Cardiac fibroblast (primary cell): ENCODE data around the gene TRABD2A.

Experiments
- DNase-seq, 2 donors: peaks; one replicate each; pipeline versions ENCODE4 v3.0.0 to v3.0.0-alpha.2; 2010; ENCODE audit warnings: low read depth in 2 of 2
- H3K4me3 ChIP-seq, 2 donors: replicated peaks in 1 of 2; 1 replicate in 1 of 2; 2 replicates in 1 of 2; pipeline ENCODE4 v1.5.1; 2011; ENCODE audit warnings: low read depth in 2 of 2, low read length in 2 of 2, mild to moderate bottlenecking in 2 of 2, moderate library complexity in 1 of 2
- TF ChIP-seq, protein P1 (sequence below): IDR thresholded peaks from one replicate; pipeline ENCODE4 v1.5.1; 2011; ENCODE audit warnings: low read depth, mild to moderate bottlenecking, low read length, inconsistent platforms

TRABD2A gene

DNA sequence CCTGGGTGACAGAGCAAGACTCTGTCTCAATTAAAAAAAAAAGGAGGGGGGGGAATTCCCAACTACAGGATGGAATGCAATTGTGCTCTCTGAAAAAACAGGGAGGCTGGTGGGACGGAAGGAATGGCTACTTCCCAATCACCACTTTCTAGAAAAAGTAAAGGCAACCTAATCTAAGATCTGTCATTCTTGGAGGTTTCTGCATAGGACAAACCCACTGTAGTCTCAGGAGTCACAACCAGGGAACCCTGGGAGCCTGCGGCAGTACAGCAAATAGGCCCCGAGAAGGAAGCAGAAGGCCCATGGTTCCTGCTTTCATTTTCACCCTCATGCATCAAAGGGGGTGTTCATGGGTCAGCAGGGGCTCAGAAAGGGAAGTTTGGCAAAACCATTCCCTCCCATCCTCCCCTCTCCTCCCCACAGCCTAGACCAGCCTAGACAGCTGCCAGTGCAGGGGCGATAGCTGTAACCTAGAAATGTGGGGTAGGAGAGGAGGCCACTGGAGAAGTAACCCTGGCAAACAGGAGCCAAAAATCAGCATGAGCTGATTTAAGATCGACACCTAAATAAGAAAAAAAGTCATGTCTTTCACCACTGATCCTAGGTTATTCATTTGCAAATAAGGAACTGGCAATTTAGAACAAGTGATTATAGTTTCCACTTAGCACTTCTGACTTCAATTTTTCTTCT, 48.0 kb downstream of the TRABD2A start:
- DNase-seq = no peak
- no peak overlapping the region for H3K4me3 ChIP-seq
- TF ChIP-seq, protein P1, sequence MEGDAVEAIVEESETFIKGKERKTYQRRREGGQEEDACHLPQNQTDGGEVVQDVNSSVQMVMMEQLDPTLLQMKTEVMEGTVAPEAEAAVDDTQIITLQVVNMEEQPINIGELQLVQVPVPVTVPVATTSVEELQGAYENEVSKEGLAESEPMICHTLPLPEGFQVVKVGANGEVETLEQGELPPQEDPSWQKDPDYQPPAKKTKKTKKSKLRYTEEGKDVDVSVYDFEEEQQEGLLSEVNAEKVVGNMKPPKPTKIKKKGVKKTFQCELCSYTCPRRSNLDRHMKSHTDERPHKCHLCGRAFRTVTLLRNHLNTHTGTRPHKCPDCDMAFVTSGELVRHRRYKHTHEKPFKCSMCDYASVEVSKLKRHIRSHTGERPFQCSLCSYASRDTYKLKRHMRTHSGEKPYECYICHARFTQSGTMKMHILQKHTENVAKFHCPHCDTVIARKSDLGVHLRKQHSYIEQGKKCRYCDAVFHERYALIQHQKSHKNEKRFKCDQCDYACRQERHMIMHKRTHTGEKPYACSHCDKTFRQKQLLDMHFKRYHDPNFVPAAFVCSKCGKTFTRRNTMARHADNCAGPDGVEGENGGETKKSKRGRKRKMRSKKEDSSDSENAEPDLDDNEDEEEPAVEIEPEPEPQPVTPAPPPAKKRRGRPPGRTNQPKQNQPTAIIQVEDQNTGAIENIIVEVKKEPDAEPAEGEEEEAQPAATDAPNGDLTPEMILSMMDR = no peak

DNA sequence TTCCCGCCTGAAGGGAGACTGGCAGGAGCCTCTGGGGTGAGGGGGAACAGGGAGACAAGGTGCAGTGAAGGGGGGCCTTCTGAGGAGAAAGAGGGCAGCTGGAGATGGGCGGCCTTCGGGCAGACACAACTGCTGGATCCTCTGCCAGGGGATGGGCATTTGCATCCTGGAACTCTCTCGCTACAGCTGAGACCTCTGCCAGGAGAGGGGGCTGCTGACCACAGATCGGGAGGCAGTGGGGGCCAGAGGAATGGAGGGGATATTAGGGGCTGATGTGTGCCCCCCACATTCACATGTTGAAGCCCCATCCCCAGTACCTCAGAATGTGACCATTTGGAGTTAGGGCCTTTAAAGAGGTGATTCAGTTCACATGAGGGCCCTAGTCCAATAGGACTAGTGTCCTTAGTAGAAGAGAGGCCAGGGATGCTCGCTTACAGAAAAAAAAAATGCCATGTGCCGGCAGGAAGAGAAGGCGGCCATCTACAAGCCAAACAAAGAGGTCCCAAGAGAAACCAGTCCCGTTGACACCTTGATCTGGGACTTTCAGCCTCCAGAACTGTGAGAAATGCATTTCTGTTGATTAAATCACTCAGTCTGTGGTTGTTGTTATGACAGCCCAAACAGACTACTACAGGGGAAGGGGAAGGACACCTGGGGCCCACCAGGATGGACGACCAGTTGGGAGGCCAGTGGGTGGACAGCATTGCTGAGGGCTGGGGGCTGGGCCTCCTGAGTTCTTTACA, 50.0 kb downstream of the TRABD2A start:
- TF ChIP-seq, protein P1 = no peak
- no peak for DNase-seq
- H3K4me3 ChIP-seq = no peak overlapping the region

DNA sequence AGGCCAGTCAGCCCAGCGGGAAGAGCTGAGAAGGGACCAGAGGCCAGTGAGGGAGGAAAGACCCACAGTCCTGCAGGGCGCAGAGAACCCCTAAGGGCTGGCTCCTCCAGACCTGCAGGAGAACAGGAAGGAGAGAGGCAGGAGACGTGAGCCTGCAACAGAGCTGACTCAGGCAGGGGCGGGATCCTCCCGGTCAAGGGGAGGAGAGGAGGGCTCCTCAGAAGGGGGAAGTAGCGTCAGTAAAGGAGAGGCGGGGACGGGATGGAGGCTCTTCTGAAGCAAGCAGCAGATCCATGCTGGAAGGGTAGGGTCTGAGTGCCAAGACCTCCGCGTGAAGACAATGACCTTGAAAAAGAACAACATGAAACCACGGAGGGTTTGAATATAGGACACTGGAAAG, 50.8 kb downstream of the TRABD2A start:
- DNase-seq = no peak
- H3K4me3 ChIP-seq = no peak overlapping the region
- TF ChIP-seq, protein P1 = no peak

DNA sequence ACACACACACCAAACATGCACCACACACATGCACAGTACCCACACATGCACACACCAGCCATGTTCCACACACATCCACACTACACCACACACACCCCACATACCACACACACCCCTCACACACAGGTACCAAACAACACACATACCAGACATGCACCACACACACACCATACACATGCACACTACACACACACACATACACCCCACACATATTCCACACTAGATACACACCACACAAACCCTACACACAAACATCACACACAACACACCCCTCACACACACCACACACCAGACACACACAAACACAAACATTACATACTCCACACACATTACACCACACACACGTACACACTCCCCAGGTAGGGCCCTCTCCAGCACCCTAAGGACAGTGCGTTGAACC, 51.2 kb downstream of the TRABD2A start:
- TF ChIP-seq, protein P1 = no peak
- H3K4me3 ChIP-seq = no peak overlapping the region
- no peak for DNase-seq

DNA sequence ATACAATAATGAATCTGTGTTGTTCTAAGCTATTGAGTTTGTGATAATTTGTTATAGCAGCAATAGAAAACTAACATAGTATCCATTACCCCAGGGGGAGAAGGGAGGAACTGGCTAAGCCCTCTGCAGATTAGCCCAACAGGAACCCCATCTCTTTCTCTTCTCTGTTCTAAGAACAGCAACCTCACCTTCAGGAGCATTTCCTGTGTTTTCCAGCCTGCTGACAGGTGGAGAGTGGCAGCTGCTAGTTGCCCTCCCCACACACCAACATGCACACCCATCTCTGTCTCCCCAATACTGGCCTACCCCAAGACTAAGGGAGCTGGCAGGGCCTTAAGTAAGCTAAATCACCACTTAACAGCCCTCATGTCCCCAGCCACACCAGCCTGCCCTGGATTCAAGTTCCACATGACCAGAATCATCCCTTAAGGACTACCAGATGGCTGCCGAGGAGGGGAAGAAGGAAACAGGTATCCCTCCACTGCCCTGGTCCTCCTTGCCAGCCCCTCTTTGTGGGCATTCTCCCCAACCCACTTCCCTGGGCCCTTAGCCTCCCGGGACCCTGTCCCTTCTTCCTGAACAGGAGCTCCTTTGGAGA, 52.8 kb downstream of the TRABD2A start:
- H3K4me3 ChIP-seq = no peak overlapping the region
- TF ChIP-seq, protein P1 = no peak
- no peak for DNase-seq

DNA sequence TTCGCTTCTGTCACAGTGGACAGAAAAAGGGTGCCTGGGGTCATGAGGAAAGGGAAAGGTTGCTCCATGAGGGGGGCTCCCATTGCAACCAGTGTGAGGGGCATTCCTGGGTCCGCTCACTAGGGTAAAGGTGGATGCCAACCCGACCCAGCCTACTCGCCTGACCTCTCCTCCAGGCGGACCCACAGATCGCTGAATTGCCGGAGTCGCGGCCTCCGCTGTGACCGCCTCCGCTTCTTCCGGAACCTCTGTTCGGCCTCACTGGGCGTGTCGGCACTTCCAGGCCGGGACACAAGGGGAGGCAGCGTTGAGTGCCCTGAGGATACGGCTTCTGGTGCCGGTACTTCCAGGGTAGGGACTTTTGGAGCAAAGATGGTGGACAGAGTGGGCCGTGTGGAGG, 57.1 kb downstream of the TRABD2A start:
- DNase-seq = no peak
- TF ChIP-seq, protein P1 = no peak

More for the DNA sequence above, 57.1 kb downstream of the TRABD2A start:
- no peak overlapping the region for H3K4me3 ChIP-seq
